Activated CD4-positive, CD25-positive, alpha-beta regulatory T cell treated with anti-CD3 and anti-CD28 coated beads, Interleukin-2, amount 50 U/mL, for 24 hours (primary cell): Measurements from ENCODE around the gene CCT7.

Experiments
- ATAC-seq, 2 donors: fragments of 150-1000 bp; cut with Tn5 transposase; one replicate each; pipeline ENCODE4 v1.10.0; 2021; ENCODE audit warnings: mild to moderate bottlenecking in 1 of 2, moderate library complexity in 1 of 2

Gene CCT7

DNA sequence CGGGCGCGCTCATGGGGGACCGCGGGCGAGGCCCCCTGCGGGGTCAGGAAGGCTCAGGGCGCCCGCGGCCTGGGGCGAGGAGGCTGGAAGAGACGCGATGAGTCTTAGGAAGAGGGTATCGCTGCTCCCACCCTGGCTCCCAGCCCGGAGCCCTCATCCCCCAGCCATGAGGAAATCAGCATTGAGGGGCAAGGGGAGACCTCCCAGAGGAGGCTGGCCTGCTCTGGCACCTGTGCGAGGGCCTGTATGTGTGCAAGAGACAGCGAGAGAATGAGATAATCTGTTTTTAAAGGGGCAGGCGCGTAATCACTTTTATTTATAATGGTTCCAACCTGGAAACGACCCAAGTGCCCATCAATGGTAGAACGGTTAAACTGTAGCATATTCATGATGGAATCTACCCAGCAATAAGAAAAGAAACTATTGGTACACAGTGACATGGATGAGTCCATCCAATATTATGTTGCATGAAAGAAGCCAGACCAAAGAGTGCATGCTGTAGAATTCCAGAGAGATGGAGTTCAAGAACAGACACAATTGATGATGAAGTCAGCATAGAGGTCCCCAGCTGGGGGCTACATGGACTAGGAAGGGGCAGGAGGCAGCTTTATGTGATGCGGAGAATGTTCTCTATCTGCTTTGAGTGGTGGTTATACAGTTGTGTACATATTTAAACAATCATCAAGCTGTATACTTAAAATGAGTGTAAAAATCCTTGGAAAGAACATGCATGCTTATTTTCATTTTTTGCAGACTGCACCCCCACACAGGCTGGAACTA, 35.8 kb downstream of the CCT7 start:
- ATAC-seq: peak in 1 of 2 donors; percentile 27

GRCh38 chr2:73272270-73272669, 38.2 kb downstream of the CCT7 start:
- no peak for ATAC-seq

GRCh38 chr2:73279852-73280251, 45.7 kb downstream of the CCT7 start:
- no peak for ATAC-seq

GRCh38 chr2:73281244-73281643, 47.1 kb downstream of the CCT7 start:
- ATAC-seq: no peak

DNA sequence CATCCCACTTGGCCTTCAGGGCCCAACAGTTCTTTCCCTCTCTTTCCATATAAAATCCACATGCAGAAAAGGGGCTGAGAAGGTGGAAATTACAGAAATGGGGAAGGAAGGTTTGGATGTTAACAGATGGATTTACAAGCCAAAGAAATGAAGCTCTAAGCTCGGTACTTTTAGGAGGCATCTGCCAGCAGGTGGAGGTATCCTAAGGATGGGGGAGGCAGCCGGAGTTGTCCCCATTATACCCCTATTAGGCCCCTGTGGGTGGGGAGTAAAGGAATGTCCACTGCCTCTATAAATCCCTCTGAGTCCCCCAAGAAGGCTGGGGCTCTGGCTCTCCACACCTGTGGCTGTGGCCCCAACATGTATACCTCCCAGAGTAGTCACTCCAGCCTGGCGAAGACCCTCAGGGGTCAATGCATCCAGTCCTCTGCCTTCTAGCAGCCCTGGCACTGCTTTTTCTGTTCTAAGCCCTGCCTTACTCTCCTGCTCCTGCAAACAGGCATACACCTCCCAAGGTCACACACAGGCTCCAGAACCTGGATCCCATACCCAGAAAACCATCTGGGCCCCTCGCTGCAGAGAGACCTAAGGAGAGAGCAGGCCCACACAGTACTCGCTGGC, 48.9 kb downstream of the CCT7 start:
- no peak for ATAC-seq

GRCh38 chr2:73283545-73284295, 49.6 kb downstream of the CCT7 start:
- peak; percentile 21 to 24 for ATAC-seq

- ATAC-seq: peak; percentile 86
Observed at GRCh38 chr2:73284296-73285158, 50.4 kb downstream of the CCT7 start, which contains the start of gene FBXO41. FBXO41 (minus strand) TSS chr2:73284478; CDS start chr2:73269630, 14,848 bp downstream.

DNA sequence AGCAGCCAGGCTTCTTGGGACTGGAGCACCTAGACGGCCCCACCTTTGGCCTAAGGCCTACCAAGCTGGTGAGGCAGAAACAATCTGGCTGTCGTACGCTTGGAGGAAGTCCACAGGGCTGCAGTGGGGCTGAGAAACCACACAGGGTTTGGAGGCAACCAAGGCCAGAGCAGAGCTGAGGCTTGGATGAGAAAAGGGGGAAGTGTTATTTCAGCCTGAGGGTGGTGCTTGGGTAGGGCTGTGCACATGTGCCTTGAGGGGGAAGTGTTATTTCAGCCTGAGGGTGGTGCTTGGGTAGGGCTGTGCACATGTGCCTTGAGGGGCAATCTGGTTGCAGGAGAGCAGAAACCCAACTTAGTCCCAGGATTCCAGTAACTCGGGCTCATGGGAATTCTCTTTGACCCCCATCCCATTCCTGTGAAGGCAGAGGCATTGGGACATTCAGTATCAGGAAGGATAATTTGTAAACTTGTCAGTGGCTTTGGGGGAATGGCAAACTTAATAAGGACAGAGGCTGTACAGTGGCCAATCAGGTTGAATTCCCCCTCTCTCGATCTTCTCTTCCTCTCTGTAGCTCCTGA, 51.1 kb downstream of the CCT7 start:
- ATAC-seq: peak; percentile 12 to 22

DNA sequence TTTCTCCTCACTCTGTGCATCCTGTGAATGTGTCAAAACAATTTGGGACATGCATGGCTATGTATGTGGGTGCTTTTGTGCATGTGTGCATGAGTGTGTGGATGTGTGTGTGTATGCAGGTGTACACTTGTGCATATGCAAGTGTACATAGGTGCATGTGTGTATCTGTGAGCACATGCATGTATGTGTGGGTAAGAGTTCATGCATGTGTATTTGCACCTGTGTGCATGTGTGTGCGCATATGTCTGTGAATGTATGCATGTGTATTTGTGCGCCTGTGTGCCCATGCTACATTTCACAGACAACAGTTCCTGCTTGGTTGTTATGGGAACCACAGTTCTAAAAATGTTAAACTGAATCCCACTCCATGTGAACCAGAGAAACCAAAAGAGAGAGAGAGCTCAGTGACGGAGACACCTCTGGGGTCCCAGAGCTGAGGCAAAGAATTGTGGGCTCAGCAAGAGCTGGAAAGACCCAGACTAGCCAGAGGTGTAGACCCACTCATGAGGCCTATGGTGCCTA, 52.1 kb downstream of the CCT7 start:
- ATAC-seq: no peak

GRCh38 chr2:73289304-73289703, 55.2 kb downstream of the CCT7 start:
- no peak for ATAC-seq

DNA sequence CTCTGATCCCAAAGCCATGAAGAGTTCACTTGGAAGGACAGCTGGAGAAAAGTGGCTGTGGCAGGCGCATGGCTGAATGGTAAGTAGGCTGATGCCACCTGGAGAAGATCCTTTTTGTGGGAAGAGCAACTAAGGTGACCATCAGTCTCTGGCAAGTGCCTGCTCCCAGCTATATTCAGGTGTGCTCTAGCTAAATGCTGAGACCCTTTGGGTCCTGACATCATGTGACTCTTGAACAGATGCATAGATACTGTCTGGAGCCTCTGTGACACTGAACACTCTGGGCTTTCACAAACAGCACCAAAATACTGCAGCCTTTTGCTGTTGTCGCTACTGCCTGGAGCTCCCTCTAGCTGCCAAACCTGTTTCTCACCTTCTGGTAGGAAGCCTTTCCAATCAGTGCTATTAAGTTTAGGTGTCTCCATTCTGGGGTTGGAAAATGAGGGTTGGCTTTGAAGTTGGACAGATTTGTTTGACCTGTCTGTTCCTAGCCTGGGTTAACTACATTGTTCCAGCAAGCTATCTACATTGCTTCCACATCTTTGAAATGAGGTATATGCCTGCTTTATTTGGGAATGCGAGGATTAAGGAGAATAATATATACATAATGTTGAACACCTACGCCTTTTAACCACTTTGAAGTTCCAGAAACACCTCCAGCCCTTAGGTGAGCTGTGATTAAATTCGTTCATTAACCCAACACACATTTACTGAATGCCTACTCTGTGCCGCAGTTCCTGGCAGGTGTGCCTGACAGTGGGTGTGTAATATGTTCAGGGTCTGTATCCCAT, 56.1 kb downstream of the CCT7 start:
- ATAC-seq: no peak

DNA sequence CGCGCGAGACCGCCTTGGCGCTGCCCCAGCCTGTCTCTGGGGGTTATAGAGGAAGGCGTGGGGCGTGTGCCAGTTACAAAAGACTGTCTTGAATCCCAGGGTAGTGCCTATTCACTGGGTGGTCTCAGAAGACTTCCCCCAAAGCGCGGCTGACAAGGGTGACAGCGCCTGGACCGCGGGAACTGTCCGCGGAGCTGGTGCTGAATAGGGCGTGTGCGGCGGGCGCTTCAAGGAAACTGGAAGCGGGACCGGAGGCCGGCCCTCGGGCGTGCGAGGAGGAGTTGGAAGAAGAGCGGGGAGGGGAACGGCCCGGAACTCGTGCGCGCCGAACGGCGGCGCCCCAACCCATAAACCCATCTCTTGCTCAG, 57.0 kb downstream of the CCT7 start:
- no peak for ATAC-seq

DNA sequence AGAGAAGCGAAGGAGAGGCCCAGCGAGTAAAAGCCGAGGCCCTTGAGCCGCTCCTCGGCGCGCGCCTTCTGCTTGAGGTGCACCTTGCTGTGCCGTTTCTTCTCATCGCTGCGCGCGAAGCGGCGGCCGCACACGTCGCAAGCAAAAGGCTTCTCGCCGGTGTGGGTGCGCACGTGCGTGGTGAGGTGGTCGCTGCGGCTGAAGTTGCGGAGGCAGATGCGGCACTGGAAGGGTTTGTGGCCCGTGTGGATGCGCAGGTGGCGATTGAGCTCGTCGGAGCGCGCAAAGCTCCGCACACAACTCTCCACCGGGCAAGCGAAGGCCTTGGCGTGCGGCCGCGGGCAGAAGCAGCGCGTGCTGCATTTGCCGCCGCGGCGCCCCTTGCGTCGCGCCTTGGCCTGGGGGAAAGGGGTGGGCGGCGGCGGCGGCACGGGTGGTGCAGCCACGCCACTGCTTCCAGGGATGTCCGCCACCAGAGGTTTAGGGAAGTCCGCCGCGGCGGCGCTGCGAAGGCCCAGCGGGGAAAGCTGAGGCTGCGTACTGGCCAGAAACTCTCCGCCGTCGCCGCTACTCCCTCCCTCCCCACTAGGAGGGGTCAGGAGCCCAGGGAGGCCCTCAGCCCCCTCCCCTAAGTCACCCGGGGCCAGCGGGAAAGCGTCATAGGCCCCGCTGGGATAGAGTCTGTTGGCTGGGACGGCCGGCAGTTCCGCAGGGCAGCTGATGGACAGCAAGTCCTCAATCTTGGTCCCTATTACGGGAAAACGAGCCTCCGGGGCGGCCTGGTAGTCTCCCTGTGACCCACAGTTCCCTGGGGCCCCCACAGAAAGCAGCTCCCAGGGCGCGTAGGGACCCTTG, 57.6 kb downstream of the CCT7 start:
- ATAC-seq: no peak

DNA sequence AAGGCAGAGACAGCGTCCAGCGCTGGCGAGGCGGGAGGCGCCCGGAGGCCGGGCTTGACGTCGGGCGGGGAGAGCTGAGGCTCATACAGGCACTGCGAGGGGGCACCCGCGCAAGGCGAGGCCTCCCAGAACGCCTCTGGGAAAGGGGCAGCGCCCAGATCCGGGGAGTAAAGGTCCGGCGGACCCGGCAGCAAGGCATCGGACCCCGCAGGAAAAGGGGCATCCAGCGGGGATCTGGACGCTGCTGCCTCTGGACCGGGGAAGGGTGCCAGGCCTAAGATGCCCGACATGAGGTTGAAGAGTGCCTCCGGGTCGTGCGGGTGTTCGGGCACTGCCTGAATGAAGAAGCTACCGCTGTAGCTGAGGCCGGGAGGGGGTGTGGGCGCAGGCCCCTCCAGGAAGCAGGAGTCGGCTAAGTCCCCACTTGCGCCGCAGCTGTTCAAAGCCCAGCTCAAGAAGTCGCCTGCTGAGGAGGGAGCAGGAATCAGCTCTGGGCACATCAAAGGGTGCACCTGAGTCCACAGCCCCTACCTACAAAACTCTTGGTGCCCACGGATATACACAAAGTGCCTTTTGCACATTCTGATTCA, 58.3 kb downstream of the CCT7 start:
- no peak for ATAC-seq

- ATAC-seq: no peak
Observed at GRCh38 chr2:73292906-73293533, 58.9 kb downstream of the CCT7 start.

DNA sequence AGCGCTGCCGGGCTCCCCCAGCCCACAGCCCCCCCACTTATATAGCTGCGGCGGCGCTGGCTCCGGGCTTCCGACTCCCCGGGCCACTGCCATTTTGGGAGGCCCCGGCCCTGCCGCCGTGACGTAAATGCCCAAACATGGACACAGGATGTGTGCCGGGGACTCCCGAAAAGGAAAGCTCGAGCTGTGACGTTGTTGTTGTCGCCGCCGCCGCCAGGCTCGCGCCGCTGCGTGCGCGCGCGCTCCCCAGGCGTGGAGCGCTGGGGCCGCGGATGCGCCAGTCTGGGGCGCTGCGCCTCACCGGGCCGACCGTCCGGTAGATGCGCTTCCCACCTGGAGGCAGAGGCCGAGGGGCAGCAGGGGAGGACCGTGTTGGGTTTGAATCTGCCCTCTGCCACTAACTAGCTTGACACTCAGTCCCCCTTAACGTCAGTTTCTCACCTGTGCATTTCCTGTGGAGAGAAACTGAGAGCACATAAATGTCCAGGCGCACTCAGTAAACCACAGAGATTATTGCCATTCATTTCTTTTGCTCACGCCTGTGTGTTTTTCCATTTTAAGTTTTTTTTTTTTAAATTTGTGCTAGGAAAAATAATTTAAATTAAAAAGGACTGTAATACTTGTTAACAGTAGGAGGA, 59.5 kb downstream of the CCT7 start, which contains the start of gene EGR4:
EGR4 (minus strand) TSS at position 15 of the 638 bp plus-strand sequence. CDS start 231 bp downstream, outside the sequence.
- peak; percentile 94 for ATAC-seq

GRCh38 chr2:73294239-73294638, 60.1 kb downstream of the CCT7 start:
- no peak for ATAC-seq

DNA sequence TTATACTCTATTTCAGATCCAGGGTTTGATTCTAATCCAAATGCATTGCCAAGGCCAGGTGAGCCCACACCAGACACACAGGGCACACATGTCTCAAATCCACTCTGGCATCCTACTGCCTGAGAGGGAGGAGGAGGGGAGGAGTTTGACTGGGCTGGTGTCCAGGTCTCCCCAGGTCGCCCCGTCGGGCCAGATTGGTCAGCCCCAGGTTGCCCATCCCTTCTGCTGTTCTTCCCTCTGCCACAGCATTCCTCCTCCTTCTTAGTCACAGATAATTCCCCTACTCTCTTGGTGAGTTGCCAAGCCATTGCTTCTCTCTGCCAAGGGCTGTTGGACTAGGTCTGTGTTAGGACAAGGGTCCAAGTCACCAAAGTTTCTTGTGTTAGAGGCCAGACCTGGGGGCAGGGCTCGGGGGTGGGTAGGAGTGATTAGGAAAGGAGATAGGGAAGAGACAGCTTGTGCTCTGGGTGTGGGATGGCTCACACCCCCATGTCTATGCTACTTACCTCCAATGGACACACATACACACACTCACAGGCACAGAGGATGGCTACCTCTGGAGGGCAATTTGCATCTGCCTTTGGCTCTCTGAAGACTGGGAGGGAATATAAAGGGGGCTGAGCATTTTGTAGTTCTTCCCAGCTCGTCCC, 61.8 kb downstream of the CCT7 start:
- no peak for ATAC-seq
